ENCODE data around the gene ATP1B1. TPM values are rescaled to one million over a fixed set of nuclear protein-coding genes. Genes with fewer than 3 reads are reported as not detected.

ATP1B1 gene
- total and polyA plus RNA-seq, 10 donors = 3.1 to 101 (median 57.3) TPM

DNA sequence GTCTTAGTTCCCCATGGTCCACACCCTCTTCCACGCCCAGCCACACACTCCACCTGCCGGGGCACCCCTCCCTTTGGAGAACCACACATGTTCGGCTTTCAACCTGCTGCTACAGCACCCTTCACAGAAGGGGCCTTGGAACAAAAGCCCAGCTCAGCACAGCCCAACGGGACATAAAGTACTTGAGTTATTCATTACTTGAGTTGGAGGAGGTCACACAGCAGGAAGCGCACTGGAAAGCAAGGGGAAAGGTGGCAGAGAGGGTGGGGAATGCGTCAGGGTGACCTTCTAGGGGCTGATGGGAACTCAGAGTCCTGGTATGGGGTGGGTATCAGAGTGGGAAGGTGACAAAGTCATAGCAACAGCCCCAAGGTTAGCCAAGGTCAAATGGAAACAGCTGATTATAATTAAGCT, 3.0 kb upstream of the ATP1B1 start:
- intact Hi-C loops (cut with DNase I; ENCODE audit: low total_unique reads) = no loop called here
- Histone ChIP-seq H3K27ac (peak overlapping the region in 2 of 8 donors; percentile 7 to 49), H3K36me3 (no peaks in the 10 kb centered on the region), H3K4me1 (peaks cover 3 to 59% (median 25%) of the 10 kb centered on the region in 6 donors), H3K9me3 (no peaks in the 10 kb centered on the region), H3K27me3 (replicated peaks in 1 of 7) (peaks cover 0 to 53% (median 8%) of the 10 kb centered on the region in 7 donors), H3K4me3 (no peak overlapping the region)
- TF ChIP-seq, protein P1, sequence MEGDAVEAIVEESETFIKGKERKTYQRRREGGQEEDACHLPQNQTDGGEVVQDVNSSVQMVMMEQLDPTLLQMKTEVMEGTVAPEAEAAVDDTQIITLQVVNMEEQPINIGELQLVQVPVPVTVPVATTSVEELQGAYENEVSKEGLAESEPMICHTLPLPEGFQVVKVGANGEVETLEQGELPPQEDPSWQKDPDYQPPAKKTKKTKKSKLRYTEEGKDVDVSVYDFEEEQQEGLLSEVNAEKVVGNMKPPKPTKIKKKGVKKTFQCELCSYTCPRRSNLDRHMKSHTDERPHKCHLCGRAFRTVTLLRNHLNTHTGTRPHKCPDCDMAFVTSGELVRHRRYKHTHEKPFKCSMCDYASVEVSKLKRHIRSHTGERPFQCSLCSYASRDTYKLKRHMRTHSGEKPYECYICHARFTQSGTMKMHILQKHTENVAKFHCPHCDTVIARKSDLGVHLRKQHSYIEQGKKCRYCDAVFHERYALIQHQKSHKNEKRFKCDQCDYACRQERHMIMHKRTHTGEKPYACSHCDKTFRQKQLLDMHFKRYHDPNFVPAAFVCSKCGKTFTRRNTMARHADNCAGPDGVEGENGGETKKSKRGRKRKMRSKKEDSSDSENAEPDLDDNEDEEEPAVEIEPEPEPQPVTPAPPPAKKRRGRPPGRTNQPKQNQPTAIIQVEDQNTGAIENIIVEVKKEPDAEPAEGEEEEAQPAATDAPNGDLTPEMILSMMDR (IDR thresholded peaks at IDR 0.05 in 8 of 11, conservative IDR thresholded peaks at IDR 0.05 in 3 of 11) = no peak
- TF ChIP-seq POLR2AphosphoS5 (IDR thresholded peaks at IDR 0.05) = peak in 2 of 3 donors; percentile 22 to 42
- no peak for DNase-seq
- 53 to 68% (median 57%) methylated on average over 6 of the region's 6 CpGs for WGBS, 5 donors

DNA sequence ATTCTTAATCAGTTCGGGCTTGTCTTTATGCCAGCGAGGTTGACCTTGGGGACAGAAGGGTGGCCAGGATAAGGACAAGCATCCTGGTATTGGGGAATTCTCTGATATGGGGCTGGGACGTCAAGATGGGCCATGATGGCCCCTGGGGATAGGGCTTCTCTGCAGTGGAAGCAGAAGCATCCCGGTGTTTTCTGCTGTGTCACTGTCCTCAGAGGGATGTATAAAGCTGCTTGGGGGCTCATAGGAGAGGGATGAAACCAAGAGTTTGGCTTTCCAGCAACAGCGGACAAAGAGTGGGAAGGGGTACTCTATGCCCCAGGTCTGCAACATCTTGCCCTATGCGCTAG, 1.4 kb upstream of the ATP1B1 start:
- intact Hi-C loops (cut with DNase I; ENCODE audit: low total_unique reads) = loop anchor here (5.0 kb wide), 1 partner anchor 48 kb away; no protein-coding TSS in a partner anchor
- no peak for DNase-seq
- no peaks in the 10 kb centered on the region for H3K9me3 ChIP-seq
- WGBS, 5 donors = 56 to 67% (median 61%) methylated on average over 6 of the region's 6 CpGs
- no peaks in the 10 kb centered on the region for H3K36me3 ChIP-seq
- TF ChIP-seq POLR2A (IDR thresholded peaks at IDR 0.05) (no peak), POLR2AphosphoS5 (IDR thresholded peaks at IDR 0.05) (no peak)
- TF ChIP-seq, protein P1 (IDR thresholded peaks at IDR 0.05 in 8 of 11, conservative IDR thresholded peaks at IDR 0.05 in 3 of 11) = no peak
- peaks cover 7 to 75% (median 36%) of the 10 kb centered on the region in 6 donors for H3K4me1 ChIP-seq
- H3K27me3 ChIP-seq (replicated peaks in 1 of 7) = peaks cover 0 to 60% (median 8%) of the 10 kb centered on the region in 7 donors
- peak overlapping the region in 2 of 8 donors; percentile 87 to 91 for H3K27ac ChIP-seq
- H3K4me3 ChIP-seq = peak overlapping the region in 5 of 8 donors; percentile 83 to 92 (median 89)

DNA sequence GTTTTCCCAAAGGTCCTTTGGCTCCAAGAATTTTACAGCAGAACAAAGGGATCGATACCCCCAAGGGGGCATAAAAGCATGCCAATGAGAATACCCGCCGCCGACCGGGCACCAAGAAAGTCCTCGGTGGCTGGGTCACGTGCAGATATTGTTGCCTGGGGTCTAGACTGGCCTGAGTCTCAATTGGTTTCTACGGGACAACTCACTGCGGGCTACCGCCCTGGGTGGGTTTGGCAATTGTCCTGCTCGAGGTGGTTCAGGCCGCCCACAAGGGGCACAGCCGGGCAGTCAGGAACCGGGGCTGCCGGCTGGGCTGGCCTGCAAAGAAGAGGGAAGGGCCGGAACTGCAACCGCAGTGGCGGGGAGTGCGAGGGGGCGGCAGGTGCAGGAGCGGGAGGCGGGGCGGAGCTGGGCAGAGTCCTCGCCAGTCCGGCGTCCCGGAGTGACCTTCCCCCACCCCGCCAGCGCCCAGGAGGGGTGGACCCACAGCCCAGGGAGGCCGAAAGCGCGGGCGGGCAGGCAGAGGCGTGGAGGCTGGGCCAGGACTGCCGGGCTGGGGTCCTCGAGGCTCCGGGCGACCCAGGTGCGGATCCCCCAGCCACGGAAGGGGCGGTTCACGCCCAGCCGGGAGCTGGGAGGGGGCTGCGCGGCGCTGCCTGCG, 926 bp upstream of the ATP1B1 start:
- H3K9me3 ChIP-seq = no peaks in the 10 kb centered on the region
- peak overlapping the region; percentile 73 to 92 (median 86) for H3K4me3 ChIP-seq
- WGBS, 5 donors = 1 to 9% (median 2%) methylated on average over 5 to 47 of the region's 47 CpGs
- H3K27ac ChIP-seq = peak overlapping the region in 7 of 8 donors; percentile 74 to 91 (median 84)
- peak; percentile 90 for DNase-seq
- H3K36me3 ChIP-seq = no peaks in the 10 kb centered on the region
- no peak for TF ChIP-seq POLR2AphosphoS5 (IDR thresholded peaks at IDR 0.05)
- TF ChIP-seq, protein P1 (IDR thresholded peaks at IDR 0.05 in 8 of 11, conservative IDR thresholded peaks at IDR 0.05 in 3 of 11) = no peak
- no peak for TF ChIP-seq POLR2A (IDR thresholded peaks at IDR 0.05)
- peaks cover 0 to 65% (median 8%) of the 10 kb centered on the region in 7 donors for H3K27me3 ChIP-seq (replicated peaks in 1 of 7)
- peaks cover 7 to 80% (median 38%) of the 10 kb centered on the region in 6 donors for H3K4me1 ChIP-seq
- intact Hi-C loops (cut with DNase I; ENCODE audit: low total_unique reads) = loop anchor here (5.0 kb wide), 1 partner anchor 48 kb away; no protein-coding TSS in a partner anchor

DNA sequence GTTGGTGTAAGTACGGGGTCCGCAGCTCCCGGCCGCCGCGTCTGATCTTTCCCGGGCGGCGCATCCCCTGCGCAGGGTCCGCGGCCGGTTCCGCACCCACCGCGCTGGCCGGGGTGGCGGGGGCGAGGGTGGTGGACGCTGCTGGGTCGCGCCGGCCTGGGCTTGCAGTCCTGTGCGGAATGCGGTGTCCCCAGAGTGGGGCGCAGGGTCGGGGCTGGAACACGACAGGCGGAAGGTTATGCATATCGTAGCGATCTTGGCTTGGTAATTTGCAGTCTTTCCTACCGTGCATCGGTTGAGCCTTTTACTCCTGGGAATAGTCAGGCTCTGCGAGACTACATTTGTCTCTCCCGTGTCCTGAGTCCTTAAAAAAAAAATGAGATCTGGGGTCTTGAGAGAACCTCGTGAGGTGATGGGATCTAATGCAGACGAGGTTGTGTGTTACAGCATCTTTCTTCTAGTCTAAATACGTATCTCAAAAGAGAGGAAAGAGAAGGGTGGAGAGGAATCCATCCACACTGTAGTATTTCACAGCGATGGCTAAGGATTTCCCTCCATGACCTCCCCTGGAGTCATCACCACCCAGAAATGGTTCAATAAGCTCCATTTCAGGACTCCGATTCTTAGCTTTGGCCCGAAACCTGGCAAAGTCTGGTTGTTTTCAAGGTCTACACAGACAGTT, 572 bp downstream of the ATP1B1 start:
- intact Hi-C loops (cut with DNase I; ENCODE audit: low total_unique reads) = loop anchor here (5.0 kb wide), 1 partner anchor 50 kb away; no protein-coding TSS in a partner anchor
- Histone ChIP-seq H3K4me1 (peaks cover 7 to 94% (median 44%) of the 10 kb centered on the region in 6 donors), H3K9me3 (no peaks in the 10 kb centered on the region), H3K4me3 (peak overlapping the region; percentile 73 to 92 (median 86)), H3K36me3 (peaks cover 0 to 6% (median 0%) of the 10 kb centered on the region in 6 donors), H3K27me3 (replicated peaks in 1 of 7) (peaks cover 0 to 73% (median 8%) of the 10 kb centered on the region in 7 donors), H3K27ac (peak overlapping the region; percentile 66 to 91 (median 82))
- peak; percentile 80 for DNase-seq
- TF ChIP-seq POLR2A (IDR thresholded peaks at IDR 0.05) (no peak), POLR2AphosphoS5 (IDR thresholded peaks at IDR 0.05) (no peak)
- WGBS, 5 donors = 2 to 5% (median 3%) methylated on average over 35 to 41 of the region's 41 CpGs

Measured in spleen (tissue), 11 donors.